ENCODE data around the gene TRPV5.
A peak's percentile ranks its signal among the peaks of the same experiment; 100 is the strongest.

Gene TRPV5

GRCh38 chr7:142908921-142909890 lies 24.3 kb downstream of the TRPV5 start:
- DNase-seq (ENCODE audit: low spot score) = peak; percentile 61

- no peak for DNase-seq (ENCODE audit: low spot score)
Observed at GRCh38 chr7:142908290-142908689, 25.3 kb downstream of the TRPV5 start.

GRCh38 chr7:142906643-142907042 lies 26.9 kb downstream of the TRPV5 start:
- no peak for DNase-seq (ENCODE audit: low spot score)

DNA sequence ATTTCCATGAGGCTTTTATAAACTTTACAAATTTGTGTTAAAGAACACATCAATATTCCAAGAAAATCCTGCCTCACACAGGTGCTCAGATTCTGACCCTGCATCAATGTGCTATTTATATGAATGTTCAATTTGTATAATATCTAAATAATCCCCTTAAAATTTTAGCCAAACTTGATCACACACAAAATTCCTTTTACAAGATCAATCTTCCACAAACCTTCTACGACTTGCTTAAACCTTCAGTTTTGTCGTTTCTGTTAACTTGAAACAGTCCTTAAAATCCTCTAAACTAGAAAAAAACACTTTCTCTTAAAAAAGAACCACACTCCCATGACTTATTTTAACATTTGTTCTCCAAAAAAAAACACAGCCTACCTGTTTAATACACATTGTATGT lies 27.8 kb downstream of the TRPV5 start:
- DNase-seq (ENCODE audit: low spot score) = no peak

DNA sequence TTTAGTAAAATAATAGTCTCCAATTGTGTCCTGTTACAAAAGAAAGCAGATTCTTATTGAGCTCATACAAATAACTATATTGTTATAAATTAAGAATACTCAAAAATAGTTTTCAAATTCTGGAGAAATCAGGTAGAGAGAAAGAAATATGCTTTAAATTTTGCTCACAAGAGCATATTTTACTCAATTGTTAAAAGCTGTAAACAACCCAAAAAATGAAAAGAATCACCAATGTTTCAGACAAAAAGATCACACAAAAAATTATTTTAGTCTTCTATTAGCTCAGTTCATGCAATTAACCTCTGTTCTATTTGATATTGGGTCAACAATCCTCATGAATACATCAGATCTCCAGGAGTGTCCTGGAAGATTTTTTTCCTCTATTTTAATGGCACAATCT lies 29.4 kb downstream of the TRPV5 start:
- DNase-seq (ENCODE audit: low spot score) = no peak

- DNase-seq (ENCODE audit: low spot score) = no peak
Observed at GRCh38 chr7:142901426-142902259, 31.9 kb downstream of the TRPV5 start.

- DNase-seq (ENCODE audit: low spot score) = no peak
Observed at GRCh38 chr7:142899661-142900060, 33.9 kb downstream of the TRPV5 start.

GRCh38 chr7:142898377-142899170 lies 35.0 kb downstream of the TRPV5 start:
- DNase-seq (ENCODE audit: low spot score) = no peak

- no peak for DNase-seq (ENCODE audit: low spot score)
Observed at GRCh38 chr7:142897691-142898090, 35.9 kb downstream of the TRPV5 start.

- no peak for DNase-seq (ENCODE audit: low spot score)
Observed at GRCh38 chr7:142896741-142897379, 36.7 kb downstream of the TRPV5 start.

DNA sequence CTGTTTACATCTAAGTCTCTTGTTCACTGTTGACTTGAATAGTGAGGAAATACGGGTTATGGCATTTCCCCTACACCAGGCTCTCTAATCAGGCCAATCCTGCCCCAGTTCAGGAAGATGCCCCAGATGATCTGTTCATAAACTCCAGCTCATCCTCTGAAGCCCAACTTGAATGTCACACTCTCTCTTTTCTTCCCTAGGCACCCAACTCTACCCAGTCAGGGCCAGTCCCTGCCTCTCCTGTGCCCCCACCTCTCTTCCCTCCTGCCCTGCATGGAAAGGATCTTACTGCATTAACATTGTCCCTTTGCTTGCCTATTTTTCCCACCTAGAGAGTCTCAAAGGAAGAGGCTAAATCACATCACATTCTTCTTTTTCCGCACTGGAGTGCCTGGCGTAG lies 37.4 kb downstream of the TRPV5 start:
- no peak for DNase-seq (ENCODE audit: low spot score)

DNA sequence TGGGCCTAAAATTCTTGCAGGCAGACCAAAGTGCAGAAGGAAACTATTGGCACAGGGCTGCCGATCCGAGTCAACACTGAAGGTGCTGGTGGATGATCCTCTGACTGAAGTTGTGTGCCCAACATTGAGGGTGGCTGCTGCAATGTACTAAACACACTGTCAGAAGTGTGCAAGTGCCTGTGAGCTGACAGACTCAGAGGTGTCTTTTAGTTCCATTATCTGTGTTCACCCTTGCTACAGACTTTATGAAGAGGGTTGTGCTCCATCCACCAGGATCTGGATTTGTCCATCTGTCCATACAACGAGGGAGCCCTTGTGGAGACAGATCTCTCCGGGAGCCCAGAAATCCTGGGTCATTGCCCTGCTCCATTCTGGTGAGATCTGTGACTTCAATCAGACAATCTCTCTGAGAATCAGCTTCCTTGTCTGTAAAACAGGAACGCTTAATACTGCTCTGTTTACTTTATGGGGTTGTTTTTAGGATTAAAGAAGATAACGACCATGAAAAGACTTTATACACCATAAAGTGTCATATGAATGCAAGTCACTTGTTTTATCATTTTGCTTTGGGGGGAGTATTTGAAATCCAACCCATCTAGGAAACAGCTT lies 38.5 kb downstream of the TRPV5 start:
- no peak for DNase-seq (ENCODE audit: low spot score)

- no peak for DNase-seq (ENCODE audit: low spot score)
Observed at GRCh38 chr7:142894112-142894984, 39.2 kb downstream of the TRPV5 start.

- no peak for DNase-seq (ENCODE audit: low spot score)
Observed at GRCh38 chr7:142892951-142893350, 40.6 kb downstream of the TRPV5 start.

DNA sequence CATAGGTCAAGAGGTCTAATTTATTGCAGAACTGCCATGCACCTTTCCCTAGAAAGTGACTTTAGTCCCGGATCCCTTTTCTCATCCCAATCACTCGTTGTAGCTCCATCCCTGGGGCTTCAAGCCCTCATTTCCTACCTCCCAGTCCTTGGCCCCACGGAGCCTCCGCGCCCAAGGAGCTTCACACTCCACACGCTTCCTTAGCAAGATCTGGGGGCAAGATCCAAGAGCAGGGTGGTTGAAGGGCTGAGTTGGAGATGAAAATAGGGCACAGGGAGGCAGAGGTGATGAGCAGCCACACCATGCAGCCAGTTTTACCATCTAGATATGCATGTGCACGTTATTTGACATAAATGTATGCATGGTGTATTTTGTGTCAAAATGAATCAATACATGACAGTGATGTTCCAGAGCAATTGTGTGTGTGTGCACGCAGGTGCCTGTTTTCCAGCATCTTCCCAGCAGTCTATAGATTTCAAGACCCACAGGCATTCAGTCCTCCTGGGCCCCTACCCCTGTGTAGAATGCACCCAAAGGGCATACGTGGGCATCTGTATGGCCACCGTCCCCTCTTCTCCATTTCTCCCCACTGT lies 42.0 kb downstream of the TRPV5 start:
- DNase-seq (ENCODE audit: low spot score) = no peak

DNA sequence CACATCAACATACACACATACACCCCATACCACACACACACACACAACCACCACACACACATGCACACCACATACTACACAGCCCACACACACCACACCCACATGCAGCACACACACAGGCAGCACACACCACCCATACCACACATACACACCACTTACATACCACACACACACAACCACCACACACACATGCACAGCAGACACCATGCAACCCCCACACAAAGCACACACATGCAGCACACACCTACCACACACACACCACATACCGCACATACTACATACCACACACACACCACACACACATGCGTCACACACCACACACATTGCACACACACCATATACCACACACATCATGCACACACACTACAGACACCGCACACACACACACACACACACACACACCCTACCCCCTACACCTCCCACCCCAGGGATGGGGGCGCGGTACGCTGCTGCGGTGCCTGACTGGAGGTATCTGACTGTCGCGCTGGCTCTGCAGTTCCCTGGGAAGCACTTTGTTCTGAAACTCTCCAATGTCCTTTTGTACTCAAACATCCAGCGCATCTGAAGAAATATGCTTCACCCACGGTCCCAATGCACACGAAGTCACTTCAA lies 42.6 kb downstream of the TRPV5 start:
- DNase-seq (ENCODE audit: low spot score) = no peak

DNA sequence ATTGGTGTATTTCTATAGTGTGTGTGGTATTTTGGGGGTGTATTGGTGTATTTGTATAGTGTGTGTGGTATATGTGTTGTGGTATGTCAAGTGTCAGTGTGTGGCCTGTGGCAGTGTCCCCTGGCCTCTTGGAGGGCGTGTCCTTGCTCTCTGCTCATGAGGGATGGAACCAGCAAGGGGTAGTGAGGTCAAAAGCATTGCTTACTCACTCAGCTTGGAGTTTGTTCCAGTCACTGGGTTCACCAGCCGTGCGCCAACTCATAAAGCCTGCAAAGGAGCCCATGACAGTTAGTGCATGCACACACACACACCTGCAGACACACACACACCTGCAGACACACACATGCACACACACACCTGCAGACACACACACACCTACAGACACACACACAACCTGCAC lies 43.7 kb downstream of the TRPV5 start:
- no peak for DNase-seq (ENCODE audit: low spot score)

GRCh38 chr7:142887282-142888015 lies 46.1 kb downstream of the TRPV5 start:
- no peak for DNase-seq (ENCODE audit: low spot score)

DNA sequence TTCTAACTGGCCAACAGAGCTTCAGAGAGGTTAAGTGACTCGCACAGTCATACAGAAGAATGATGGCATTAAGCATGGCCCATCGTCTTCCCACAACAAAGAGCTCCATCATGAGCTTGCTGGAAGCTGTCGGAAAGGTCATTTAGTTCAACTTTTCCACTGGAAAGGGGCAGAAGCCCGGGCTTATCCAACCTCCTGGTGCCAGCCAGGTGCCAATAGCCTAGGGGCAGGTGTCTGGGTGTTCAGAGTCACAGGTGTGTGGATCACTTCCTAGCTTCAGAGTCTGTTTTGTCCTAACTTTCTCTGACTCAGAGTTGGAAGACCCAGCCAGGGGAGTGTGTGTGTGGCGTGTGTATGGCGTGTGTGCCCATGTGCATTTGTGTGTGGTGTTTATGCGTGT lies 46.7 kb downstream of the TRPV5 start:
- no peak for DNase-seq (ENCODE audit: low spot score)

Measured in LoVo (cell line).